ENCODE results near the gene KRT222.

KRT222 gene

DNA sequence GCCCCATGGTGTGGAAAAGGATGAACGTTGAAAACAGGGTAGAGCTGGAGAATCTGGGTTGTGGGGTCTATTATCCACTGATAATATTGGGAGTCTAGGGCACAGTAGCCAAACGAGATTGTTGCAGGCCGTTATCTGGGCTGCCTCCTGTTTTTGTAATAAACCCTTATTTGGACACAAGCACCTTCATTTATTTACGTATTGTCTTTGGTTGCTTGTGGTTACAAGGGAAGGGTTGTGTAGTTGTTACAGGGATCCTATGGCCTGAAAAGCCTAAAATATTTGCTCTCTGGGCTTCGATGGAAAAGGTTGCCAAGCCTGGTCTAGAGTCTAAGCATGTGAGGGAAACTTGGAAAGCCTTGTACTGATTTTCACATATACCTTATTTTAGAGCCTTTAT, 13.0 kb downstream of the KRT222 start:
- TF ChIP-seq BACH2 (CRISPR knock-in tag; IDR thresholded peaks at IDR 0.05; ENCODE audit: borderline replicate concordance): no peak
- no peak for TF ChIP-seq ZNF8 (CRISPR knock-in tag; IDR thresholded peaks at IDR 0.05)
- TF ChIP-seq TOX (CRISPR knock-in tag; IDR thresholded peaks at IDR 0.05; ENCODE audit: borderline replicate concordance): no peak
- no peak for TF ChIP-seq GLIS3 (CRISPR knock-in tag; IDR thresholded peaks at IDR 0.05)
- TF ChIP-seq, protein P1, sequence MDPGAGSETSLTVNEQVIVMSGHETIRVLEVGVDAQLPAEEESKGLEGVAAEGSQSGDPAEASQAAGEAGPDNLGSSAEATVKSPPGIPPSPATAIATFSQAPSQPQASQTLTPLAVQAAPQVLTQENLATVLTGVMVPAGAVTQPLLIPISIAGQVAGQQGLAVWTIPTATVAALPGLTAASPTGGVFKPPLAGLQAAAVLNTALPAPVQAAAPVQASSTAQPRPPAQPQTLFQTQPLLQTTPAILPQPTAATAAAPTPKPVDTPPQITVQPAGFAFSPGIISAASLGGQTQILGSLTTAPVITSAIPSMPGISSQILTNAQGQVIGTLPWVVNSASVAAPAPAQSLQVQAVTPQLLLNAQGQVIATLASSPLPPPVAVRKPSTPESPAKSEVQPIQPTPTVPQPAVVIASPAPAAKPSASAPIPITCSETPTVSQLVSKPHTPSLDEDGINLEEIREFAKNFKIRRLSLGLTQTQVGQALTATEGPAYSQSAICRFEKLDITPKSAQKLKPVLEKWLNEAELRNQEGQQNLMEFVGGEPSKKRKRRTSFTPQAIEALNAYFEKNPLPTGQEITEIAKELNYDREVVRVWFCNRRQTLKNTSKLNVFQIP (CRISPR knock-in tag; IDR thresholded peaks at IDR 0.05; ENCODE audit: borderline replicate concordance, low read depth): no peak
- ATAC-seq: no peak

DNA sequence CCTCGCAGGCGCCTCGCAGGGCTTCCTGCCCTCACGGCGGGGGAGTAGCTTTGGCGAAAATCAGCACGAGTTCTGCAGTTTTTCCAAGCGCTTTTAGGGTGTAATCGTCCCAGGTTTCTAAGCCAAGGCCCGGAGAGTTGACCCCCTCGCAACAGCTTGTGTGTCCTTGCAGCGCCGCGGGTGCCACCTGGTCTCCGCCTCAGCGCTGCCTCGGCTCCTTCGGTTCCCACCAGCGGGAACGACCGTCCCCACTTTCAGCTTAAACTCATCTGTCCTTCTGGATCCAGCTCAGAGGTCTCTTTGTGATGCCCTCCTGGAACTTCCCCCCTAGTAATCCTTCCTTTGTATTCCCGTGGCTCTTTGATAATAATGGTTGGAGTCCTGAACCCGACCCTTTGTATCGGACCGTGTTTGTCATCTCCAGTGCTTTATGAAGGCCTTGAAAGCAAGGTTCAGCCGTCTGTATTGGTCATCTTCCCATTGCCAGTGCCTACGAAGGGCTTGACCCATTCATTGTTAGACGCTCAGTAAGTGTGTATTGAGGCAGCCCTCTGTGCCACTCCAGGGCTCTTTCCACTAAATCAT, 16.5 kb downstream of the KRT222 start:
- TF ChIP-seq ISL1 (CRISPR knock-in tag; IDR thresholded peaks at IDR 0.05): no peak
- TF ChIP-seq GLIS3 (CRISPR knock-in tag; IDR thresholded peaks at IDR 0.05): no peak
- peak; percentile 64; the same call in 1 of the 2 replicates for TF ChIP-seq ZNF70 (CRISPR knock-in tag; IDR thresholded peaks at IDR 0.05)
- no peak for TF ChIP-seq TCF4 (CRISPR knock-in tag; IDR thresholded peaks at IDR 0.05; ENCODE audit: borderline replicate concordance)
- TF ChIP-seq, protein P2, sequence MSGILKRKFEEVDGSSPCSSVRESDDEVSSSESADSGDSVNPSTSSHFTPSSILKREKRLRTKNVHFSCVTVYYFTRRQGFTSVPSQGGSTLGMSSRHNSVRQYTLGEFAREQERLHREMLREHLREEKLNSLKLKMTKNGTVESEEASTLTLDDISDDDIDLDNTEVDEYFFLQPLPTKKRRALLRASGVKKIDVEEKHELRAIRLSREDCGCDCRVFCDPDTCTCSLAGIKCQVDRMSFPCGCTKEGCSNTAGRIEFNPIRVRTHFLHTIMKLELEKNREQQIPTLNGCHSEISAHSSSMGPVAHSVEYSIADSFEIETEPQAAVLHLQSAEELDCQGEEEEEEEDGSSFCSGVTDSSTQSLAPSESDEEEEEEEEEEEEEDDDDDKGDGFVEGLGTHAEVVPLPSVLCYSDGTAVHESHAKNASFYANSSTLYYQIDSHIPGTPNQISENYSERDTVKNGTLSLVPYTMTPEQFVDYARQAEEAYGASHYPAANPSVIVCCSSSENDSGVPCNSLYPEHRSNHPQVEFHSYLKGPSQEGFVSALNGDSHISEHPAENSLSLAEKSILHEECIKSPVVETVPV (CRISPR knock-in tag; IDR thresholded peaks at IDR 0.05): no peak
- TF ChIP-seq ZFP30 (CRISPR knock-in tag; IDR thresholded peaks at IDR 0.05): no peak
- no peak for TF ChIP-seq ZFP3 (CRISPR knock-in tag; IDR thresholded peaks at IDR 0.05)
- ATAC-seq: no peak; the same call in 2 of the 3 replicates

DNA sequence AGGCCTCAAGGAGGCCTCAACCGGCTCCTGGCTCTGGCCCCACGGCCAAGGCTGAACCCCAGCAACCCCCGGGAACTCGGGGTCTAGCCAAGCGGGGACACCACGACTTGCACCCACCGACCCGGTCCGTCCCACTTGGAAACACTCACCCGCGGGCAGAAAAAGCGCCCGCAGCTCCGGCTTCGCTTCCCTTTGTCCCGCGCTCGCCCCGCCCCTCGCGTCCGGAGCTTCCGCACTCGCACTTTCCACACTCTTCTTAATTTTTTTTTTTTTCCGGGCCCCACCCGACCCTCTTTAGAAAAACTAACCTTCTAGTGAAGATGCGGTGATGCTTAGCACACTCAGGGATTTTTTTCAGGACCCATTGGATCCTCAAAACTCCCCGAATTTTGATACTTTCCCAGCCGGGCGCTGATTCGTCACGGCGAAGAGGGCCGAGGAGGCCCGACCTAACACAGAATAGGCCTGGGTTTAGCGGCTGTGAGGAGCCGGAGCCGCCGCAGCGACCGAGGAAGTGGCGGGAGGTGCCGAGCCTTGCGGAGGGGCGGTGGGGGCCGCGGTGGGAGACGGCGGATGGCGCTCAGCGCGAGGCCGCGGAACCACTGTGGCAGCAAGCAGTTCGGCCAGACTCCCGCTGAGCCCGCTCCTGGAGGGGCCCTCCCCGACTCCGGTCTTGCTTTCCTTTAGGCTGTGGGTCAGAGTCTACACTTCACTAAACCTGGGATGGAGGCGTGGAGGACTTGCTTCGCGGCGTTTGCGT, 17.2 kb downstream of the KRT222 start, which contains the start of gene SMARCE1:
Gene SMARCE1 (minus strand): TSS at position 195 of the 760 bp plus-strand sequence. CDS start 2,016 bp downstream, outside the sequence.
- TF ChIP-seq BACH2 (CRISPR knock-in tag; IDR thresholded peaks at IDR 0.05; ENCODE audit: borderline replicate concordance) (no peak), PPARA (CRISPR knock-in tag; IDR thresholded peaks at IDR 0.05; ENCODE audit: borderline replicate concordance) (no peak), RARB (CRISPR knock-in tag; IDR thresholded peaks at IDR 0.05) (no peak), ZNF70 (CRISPR knock-in tag; IDR thresholded peaks at IDR 0.05) (no peak), ZFP3 (CRISPR knock-in tag; IDR thresholded peaks at IDR 0.05) (0 out of 2 replicates have a peak, but pooled peaks have one; percentile 46), CSDC2 (CRISPR knock-in tag; IDR thresholded peaks at IDR 0.05) (no peak)
- TF ChIP-seq, protein P3, sequence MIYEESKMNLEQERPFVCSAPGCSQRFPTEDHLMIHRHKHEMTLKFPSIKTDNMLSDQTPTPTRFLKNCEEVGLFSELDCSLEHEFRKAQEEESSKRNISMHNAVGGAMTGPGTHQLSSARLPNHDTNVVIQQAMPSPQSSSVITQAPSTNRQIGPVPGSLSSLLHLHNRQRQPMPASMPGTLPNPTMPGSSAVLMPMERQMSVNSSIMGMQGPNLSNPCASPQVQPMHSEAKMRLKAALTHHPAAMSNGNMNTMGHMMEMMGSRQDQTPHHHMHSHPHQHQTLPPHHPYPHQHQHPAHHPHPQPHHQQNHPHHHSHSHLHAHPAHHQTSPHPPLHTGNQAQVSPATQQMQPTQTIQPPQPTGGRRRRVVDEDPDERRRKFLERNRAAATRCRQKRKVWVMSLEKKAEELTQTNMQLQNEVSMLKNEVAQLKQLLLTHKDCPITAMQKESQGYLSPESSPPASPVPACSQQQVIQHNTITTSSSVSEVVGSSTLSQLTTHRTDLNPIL (CRISPR knock-in tag; IDR thresholded peaks at IDR 0.05; ENCODE audit: low read depth): peak; percentile 23; the same call in 1 of the 2 replicates
- TF ChIP-seq, protein P4, sequence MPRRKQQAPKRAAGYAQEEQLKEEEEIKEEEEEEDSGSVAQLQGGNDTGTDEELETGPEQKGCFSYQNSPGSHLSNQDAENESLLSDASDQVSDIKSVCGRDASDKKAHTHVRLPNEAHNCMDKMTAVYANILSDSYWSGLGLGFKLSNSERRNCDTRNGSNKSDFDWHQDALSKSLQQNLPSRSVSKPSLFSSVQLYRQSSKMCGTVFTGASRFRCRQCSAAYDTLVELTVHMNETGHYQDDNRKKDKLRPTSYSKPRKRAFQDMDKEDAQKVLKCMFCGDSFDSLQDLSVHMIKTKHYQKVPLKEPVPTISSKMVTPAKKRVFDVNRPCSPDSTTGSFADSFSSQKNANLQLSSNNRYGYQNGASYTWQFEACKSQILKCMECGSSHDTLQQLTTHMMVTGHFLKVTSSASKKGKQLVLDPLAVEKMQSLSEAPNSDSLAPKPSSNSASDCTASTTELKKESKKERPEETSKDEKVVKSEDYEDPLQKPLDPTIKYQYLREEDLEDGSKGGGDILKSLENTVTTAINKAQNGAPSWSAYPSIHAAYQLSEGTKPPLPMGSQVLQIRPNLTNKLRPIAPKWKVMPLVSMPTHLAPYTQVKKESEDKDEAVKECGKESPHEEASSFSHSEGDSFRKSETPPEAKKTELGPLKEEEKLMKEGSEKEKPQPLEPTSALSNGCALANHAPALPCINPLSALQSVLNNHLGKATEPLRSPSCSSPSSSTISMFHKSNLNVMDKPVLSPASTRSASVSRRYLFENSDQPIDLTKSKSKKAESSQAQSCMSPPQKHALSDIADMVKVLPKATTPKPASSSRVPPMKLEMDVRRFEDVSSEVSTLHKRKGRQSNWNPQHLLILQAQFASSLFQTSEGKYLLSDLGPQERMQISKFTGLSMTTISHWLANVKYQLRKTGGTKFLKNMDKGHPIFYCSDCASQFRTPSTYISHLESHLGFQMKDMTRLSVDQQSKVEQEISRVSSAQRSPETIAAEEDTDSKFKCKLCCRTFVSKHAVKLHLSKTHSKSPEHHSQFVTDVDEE (CRISPR knock-in tag; IDR thresholded peaks at IDR 0.05): no peak
- TF ChIP-seq, protein P1 (CRISPR knock-in tag; IDR thresholded peaks at IDR 0.05; ENCODE audit: borderline replicate concordance, low read depth): no peak
- ATAC-seq: peak; percentile 90
